DOHH2 (cell line): ENCODE results near the gene NUDT16L1.

Experiments
- H3F3A ChIP-seq: fragments of 200-600 bp; sonication (generic), shearing (Covaris generic); 2 replicates; pipeline ENCODE4 v1.6.0; 2016; ENCODE audit warnings: antibody characterized with exemption, mild to moderate bottlenecking; ENCODE audit not compliant: control insufficient read depth, insufficient read depth
- H3K27ac ChIP-seq: fragments of 200-600 bp; sonication (generic); 2 replicates; pipeline ENCODE4 v1.5.1; 2014; ENCODE audit warnings: low read depth, mild to moderate bottlenecking, low read length, moderate library complexity
- H3K27me3 ChIP-seq: fragments of 200-600 bp; sonication (generic); 2 replicates; pipeline ENCODE4 v1.6.1; 2014; ENCODE audit warnings: mild to moderate bottlenecking, low read length, mixed read lengths; ENCODE audit not compliant: control insufficient read depth
- H3K36me3 ChIP-seq: fragments of 200-600 bp; sonication (generic); 2 replicates; pipeline ENCODE4 v1.6.1; 2014; ENCODE audit warnings: mild to moderate bottlenecking, low read length, moderate library complexity, mixed read lengths; ENCODE audit not compliant: control insufficient read depth
- H3K4me1 ChIP-seq: fragments of 200-600 bp; sonication (generic); 2 replicates; pipeline ENCODE4 v1.6.1; 2014; ENCODE audit warnings: mild to moderate bottlenecking, low read length, mixed read lengths; ENCODE audit not compliant: control insufficient read depth
- H3K4me2 ChIP-seq: fragments of 200-600 bp; sonication (generic); 2 replicates; pipeline ENCODE4 v1.6.0; 2014; ENCODE audit warnings: mild to moderate bottlenecking, low read length, moderate library complexity
- H3K4me3 ChIP-seq: fragments of 200-600 bp; sonication (generic); 2 replicates; pipeline ENCODE4 v1.5.1; 2014; ENCODE audit warnings: mild to moderate bottlenecking, low read length, mixed read lengths
- H3K79me2 ChIP-seq: fragments of 200-600 bp; sonication (generic); 2 replicates; pipeline ENCODE4 v1.6.1; 2014; ENCODE audit warnings: mild to moderate bottlenecking, low read length, mixed read lengths; ENCODE audit not compliant: control insufficient read depth
- H3K9me2 ChIP-seq: fragments of 200-600 bp; sonication (generic); replicated peaks from 2 replicates; pipeline ENCODE4 v1.6.1; 2014; ENCODE audit warnings: mild to moderate bottlenecking, low read length, mixed read lengths; ENCODE audit not compliant: control insufficient read depth
- H3K9me3 ChIP-seq: fragments of 200-600 bp; sonication (generic); 2 replicates; pipeline ENCODE4 v1.6.1; 2014; ENCODE audit warnings: antibody characterized with exemption, low read length, mixed read lengths; ENCODE audit not compliant: control insufficient read depth, insufficient read depth
- H4K20me1 ChIP-seq: fragments of 200-600 bp; sonication (generic); 2 replicates; pipeline ENCODE4 v1.6.0; 2014; ENCODE audit warnings: low read depth, mild to moderate bottlenecking, antibody characterized with exemption, low read length, moderate library complexity; ENCODE audit not compliant: control insufficient read depth, insufficient read depth
- CTCF ChIP-seq: fragments of 200-600 bp; sonication (generic); IDR thresholded peaks from one replicate; pipeline ENCODE4 v1.5.1; 2014; ENCODE audit warnings: antibody characterized with exemption, mild to moderate bottlenecking, low read depth, low read length; ENCODE audit not compliant: poor library complexity, severe bottlenecking
- EZH2phosphoT487 ChIP-seq: fragments of 200-600 bp; sonication (generic); IDR thresholded peaks from 2 replicates; pipeline ENCODE4 v1.6.1; 2017; ENCODE audit warnings: borderline replicate concordance, mild to moderate bottlenecking, antibody characterized with exemption, low read length, moderate library complexity, mixed read lengths

NUDT16L1 gene

DNA sequence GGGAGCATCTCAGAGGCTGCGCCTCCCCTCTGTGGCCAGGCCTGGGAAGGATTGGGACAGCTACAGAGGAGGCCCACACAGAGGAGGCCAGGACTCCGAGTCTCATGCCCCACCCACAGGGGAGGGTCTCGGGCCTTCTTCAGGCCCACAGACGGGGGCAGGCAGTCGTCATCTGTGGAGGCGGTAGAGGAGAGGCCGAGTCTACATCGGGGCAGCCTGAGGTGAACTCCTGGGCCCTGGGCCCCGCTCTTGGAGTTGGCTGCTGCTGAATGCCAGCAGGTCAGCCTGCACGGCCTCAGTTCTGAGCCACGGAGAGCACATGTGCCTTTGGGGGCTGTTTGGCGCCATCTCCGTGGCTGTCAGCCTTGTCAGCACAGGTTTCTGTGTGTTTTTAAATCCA is 8.1 kb upstream of the NUDT16L1 start:
- H3K9me2 ChIP-seq = no peaks in the 10 kb centered on the region
- no peaks in the 10 kb centered on the region for H3K9me3 ChIP-seq
- H3K36me3 ChIP-seq = no peaks in the 10 kb centered on the region
- no peaks in the 10 kb centered on the region for H3F3A ChIP-seq
- H3K79me2 ChIP-seq = no peaks in the 10 kb centered on the region
- no peak overlapping the region for H3K27ac ChIP-seq
- H4K20me1 ChIP-seq = no peaks in the 10 kb centered on the region
- no peak for TF ChIP-seq CTCF
- no peak for TF ChIP-seq EZH2phosphoT487
- no peak overlapping the region for H3K4me2 ChIP-seq
- H3K27me3 ChIP-seq = no peaks in the 10 kb centered on the region
- H3K4me1 ChIP-seq = no peaks in the 10 kb centered on the region
- H3K4me3 ChIP-seq = no peak overlapping the region

GRCh38 chr16:4685776-4686496 is 7.4 kb upstream of the NUDT16L1 start:
- Histone ChIP-seq H3K27ac (no peak overlapping the region), H3K4me2 (no peak overlapping the region), H3K36me3 (no peaks in the 10 kb centered on the region), H3K4me3 (no peak overlapping the region), H3F3A (no peaks in the 10 kb centered on the region), H3K9me3 (no peaks in the 10 kb centered on the region), H3K79me2 (no peaks in the 10 kb centered on the region), H3K27me3 (no peaks in the 10 kb centered on the region), H4K20me1 (no peaks in the 10 kb centered on the region), H3K4me1 (no peaks in the 10 kb centered on the region), H3K9me2 (no peaks in the 10 kb centered on the region)
- TF ChIP-seq EZH2phosphoT487 = no peak

DNA sequence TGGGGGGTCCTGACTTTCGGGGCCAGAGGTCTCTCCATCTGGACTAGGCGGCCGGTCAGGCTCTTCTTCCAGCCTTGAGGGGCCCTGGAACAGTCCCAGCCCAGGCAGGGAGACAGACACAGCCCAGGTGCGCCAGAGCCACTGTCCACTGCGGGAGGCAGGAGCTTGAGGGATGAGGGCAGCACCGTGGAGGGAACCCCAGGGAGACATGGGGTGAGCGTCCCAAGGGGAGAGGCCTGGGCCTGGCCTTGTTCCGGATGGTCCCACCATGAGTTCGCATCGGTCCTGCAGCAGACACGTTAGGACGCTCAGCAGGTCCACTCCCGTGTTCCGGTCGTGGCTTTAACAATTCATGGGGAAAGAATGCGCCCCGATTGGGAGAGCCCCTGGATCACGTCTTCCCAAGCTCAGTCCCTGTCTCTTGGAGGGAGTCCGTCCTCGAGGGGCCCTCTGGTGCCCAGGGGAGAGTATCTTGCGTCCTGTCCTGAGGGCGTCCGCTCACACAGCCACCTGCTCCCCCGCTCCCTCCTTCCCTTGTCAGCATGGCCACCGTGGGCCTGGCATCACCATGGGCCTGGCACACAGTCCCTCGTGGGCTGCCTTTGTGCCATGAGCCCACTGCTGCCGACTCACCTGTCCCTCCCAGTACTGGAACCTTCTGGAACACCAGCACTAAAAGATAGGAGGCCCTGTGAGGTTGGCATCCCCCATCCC is 6.7 kb upstream of the NUDT16L1 start:
- Histone ChIP-seq H3K4me2 (no peak overlapping the region), H3K36me3 (no peaks in the 10 kb centered on the region)

More for the DNA sequence above, 6.7 kb upstream of the NUDT16L1 start:
- no peaks in the 10 kb centered on the region for H3K4me1 ChIP-seq
- H3K9me2 ChIP-seq = no peaks in the 10 kb centered on the region
- no peaks in the 10 kb centered on the region for H3F3A ChIP-seq
- H3K27ac ChIP-seq = no peak overlapping the region
- TF ChIP-seq CTCF (no peak), EZH2phosphoT487 (no peak)
- no peak overlapping the region for H3K4me3 ChIP-seq
- no peaks in the 10 kb centered on the region for H3K9me3 ChIP-seq
- H4K20me1 ChIP-seq = no peaks in the 10 kb centered on the region
- H3K79me2 ChIP-seq = no peaks in the 10 kb centered on the region
- no peaks in the 10 kb centered on the region for H3K27me3 ChIP-seq
